Measurements from ENCODE around the gene FUCA1. TPM values are rescaled to one million over a fixed set of nuclear protein-coding genes. Genes with fewer than 3 reads are reported as not detected.

The FUCA1 gene
- total RNA-seq (2021; ENCODE audit: unreplicated experiment), result 14.3 TPM
- polyA plus RNA-seq (2012; ENCODE audit: insufficient read length), result 9.8 TPM
- percentile 43 among the genes with signal in this experiment for Bru-seq, nascent RNA
- percentile 45 among the genes with signal in this experiment for BruChase-seq, experiment 1, labeled RNA remaining after a 2-hour chase
- BruChase-seq, experiment 2, labeled RNA remaining after a 6-hour chase, result percentile 53 among the genes with signal in this experiment
- long read RNA-seq, transcript FUCA1-201 (8 exons, 2,047 nt), result major isoform, 50 of 62 reads
- long read RNA-seq, partial matches to known transcripts, result 1 of 62 reads
- long read RNA-seq, other reads (novel, unspliced or antisense), result 11 of 62 reads

DNA sequence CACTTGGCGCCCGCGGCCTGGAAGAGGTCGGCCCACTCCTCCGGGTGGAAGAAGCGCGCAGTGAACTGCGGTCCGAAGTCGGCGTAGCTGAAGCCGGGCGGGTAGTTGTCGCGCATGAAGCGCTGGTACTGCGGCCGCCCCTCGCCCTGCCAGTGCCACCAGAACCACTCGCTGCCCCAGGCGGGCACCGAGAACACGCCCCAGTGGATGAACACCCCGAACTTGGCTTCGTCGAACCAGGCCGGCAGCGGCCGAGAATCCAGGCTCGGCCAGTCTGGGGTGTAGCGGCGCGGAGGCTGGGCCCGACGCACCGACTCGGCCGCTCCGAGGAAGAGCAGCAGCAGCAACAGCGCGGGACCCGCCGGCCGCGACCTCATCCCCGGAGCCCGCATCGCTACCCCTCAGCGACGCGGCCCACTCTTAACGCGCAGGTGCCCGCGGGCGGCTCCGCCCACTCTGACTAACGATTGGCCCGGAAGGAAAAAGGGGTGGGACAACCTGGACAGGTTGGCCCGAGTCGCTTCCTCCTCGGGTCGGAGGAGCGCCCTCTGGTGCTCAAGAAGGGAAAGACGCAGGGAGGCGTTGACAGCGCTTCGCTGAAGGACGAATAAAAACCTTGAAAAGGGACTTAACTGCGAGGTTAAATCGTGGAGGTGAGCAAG is at the start of gene FUCA1:
FUCA1 (minus strand) TSS at position 396 of the 662 bp plus-strand sequence; CDS start at position 392, 4 bp downstream.
- peaks cover 11% of the 10 kb centered on the region; the same call in 1 of the 2 replicates for H3K4me1 ChIP-seq (ENCODE audit: control insufficient read depth, insufficient read depth, low read length)
- ChIA-PET CTCF (interaction anchor here (1.2 kb wide), 1 partner anchor 49 kb away, joined by 4 read pairs; no protein-coding TSS in a partner anchor), POLR2A (no interaction called here)
- intact Hi-C loops (cut with micrococcal nuclease; ENCODE audit: unreplicated experiment), result no loop called here
- TF ChIP-seq, protein P1, sequence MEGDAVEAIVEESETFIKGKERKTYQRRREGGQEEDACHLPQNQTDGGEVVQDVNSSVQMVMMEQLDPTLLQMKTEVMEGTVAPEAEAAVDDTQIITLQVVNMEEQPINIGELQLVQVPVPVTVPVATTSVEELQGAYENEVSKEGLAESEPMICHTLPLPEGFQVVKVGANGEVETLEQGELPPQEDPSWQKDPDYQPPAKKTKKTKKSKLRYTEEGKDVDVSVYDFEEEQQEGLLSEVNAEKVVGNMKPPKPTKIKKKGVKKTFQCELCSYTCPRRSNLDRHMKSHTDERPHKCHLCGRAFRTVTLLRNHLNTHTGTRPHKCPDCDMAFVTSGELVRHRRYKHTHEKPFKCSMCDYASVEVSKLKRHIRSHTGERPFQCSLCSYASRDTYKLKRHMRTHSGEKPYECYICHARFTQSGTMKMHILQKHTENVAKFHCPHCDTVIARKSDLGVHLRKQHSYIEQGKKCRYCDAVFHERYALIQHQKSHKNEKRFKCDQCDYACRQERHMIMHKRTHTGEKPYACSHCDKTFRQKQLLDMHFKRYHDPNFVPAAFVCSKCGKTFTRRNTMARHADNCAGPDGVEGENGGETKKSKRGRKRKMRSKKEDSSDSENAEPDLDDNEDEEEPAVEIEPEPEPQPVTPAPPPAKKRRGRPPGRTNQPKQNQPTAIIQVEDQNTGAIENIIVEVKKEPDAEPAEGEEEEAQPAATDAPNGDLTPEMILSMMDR (IDR thresholded peaks at IDR 0.05), result peak; percentile 97
- TF ChIP-seq TCF7L2 (IDR thresholded peaks at IDR 0.05; ENCODE audit: low read depth, low read length), result no peak
- peak; percentile 97 for ATAC-seq
- DNase-seq (ENCODE audit: low read depth, low spot score), result peak; percentile 82
- no peaks in the 10 kb centered on the region for H3K27me3 ChIP-seq (ENCODE audit: control insufficient read depth, insufficient read depth, low read length)
- peak within 1 kb of the TSS; percentile 66 to 71 for H3K4me3 ChIP-seq (ENCODE audit: low read depth in 2 of 2, low read length in 2 of 2)
- no peaks in the 10 kb centered on the region for H3K36me3 ChIP-seq (ENCODE audit: control insufficient read depth, insufficient read depth, low read length)
- H3K9me3 ChIP-seq (ENCODE audit: control insufficient read depth, insufficient read depth, low read depth, low read length), result no peaks in the 10 kb centered on the region
- no TSS peak for BruUV-seq (replicated peaks)
- in situ Hi-C loops (cut with HindIII; ENCODE audit: low pct_unique_long_range_greater_than_20kb, low sequenced_read_pairs), result no loop called here
- H3K27ac ChIP-seq (ENCODE audit: low read length), result peak within 1 kb of the TSS; percentile 48

DNA sequence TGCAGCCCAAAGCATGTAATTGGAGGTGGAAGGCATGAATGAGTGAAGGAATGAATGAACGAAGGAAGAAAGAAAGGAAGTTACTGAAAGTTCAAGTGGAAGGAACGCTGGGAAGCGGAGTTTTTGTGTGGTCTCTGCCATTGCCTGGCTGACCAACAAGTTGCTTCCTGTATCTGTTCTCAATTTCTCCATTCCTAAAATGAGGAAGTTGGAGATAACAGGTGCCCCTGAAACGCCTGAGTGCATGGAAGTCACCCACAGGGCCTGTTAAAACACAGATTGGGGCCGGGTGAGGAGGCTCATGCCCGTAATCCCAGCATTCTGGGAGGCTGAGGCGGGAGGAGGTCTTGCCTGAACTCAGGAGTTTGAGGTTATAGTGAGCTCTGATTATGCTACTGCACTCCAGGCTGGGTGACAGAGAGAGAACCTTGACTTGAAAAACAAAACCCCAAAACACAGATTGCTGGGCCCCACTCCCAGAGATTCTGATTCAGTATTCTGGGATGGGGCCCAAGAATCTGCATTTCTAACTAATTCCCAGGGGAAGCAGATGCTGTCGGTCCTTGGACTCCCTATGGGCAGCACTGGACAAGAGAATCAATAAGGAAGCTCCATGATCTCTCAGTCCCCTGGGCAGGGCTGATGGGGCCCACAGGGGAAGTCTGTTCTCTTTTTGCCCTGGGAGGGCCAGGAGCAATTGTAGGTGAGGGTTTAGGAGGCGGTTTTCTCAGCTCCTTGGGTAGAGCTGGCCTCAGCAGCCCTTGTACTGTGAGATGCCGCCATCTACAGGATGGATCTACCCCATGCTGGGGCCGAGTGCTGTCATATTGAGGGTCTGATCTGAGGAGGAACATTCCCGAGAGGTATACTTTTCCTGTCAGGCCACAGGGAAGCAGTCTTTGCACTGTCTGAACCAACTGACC is 48.4 kb upstream of the FUCA1 start:
- BruUV-seq (replicated peaks), result no TSS peak
- POLR2A ChIA-PET, result interaction anchor here (0.5 kb wide), 1 partner anchor 88 kb away, joined by 3 read pairs; no protein-coding TSS in a partner anchor
- Histone ChIP-seq H3K27me3 (ENCODE audit: control insufficient read depth, insufficient read depth, low read length) (no peaks in the 10 kb centered on the region), H3K9me3 (ENCODE audit: control insufficient read depth, insufficient read depth, low read depth, low read length) (no peaks in the 10 kb centered on the region), H3K36me3 (ENCODE audit: control insufficient read depth, insufficient read depth, low read length) (no peaks in the 10 kb centered on the region), H3K27ac (ENCODE audit: low read length) (no peak overlapping the region), H3K4me1 (ENCODE audit: control insufficient read depth, insufficient read depth, low read length) (no peaks in the 10 kb centered on the region), H3K4me3 (ENCODE audit: low read depth in 2 of 2, low read length in 2 of 2) (no peak overlapping the region)
- intact Hi-C loops (cut with micrococcal nuclease; ENCODE audit: unreplicated experiment), result loop anchor here (10.0 kb wide), 1 partner anchor 102 kb away; no protein-coding TSS in a partner anchor
- peak; percentile 51 for DNase-seq (ENCODE audit: low read depth, low spot score)
- TF ChIP-seq TCF7L2 (IDR thresholded peaks at IDR 0.05; ENCODE audit: low read depth, low read length) (no peak), POLR2AphosphoS5 (IDR thresholded peaks at IDR 0.05; ENCODE audit: low read depth, low read length) (no peak)
- TF ChIP-seq, protein P2, sequence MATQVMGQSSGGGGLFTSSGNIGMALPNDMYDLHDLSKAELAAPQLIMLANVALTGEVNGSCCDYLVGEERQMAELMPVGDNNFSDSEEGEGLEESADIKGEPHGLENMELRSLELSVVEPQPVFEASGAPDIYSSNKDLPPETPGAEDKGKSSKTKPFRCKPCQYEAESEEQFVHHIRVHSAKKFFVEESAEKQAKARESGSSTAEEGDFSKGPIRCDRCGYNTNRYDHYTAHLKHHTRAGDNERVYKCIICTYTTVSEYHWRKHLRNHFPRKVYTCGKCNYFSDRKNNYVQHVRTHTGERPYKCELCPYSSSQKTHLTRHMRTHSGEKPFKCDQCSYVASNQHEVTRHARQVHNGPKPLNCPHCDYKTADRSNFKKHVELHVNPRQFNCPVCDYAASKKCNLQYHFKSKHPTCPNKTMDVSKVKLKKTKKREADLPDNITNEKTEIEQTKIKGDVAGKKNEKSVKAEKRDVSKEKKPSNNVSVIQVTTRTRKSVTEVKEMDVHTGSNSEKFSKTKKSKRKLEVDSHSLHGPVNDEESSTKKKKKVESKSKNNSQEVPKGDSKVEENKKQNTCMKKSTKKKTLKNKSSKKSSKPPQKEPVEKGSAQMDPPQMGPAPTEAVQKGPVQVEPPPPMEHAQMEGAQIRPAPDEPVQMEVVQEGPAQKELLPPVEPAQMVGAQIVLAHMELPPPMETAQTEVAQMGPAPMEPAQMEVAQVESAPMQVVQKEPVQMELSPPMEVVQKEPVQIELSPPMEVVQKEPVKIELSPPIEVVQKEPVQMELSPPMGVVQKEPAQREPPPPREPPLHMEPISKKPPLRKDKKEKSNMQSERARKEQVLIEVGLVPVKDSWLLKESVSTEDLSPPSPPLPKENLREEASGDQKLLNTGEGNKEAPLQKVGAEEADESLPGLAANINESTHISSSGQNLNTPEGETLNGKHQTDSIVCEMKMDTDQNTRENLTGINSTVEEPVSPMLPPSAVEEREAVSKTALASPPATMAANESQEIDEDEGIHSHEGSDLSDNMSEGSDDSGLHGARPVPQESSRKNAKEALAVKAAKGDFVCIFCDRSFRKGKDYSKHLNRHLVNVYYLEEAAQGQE (IDR thresholded peaks at IDR 0.05; ENCODE audit: insufficient read depth in 1 of 2, low read depth in 2 of 2, low read length in 1 of 2), result no peak
- TF ChIP-seq, protein P1 (IDR thresholded peaks at IDR 0.05), result peak; percentile 85
- peak; percentile 97 for ATAC-seq
- CTCF ChIA-PET, result interaction anchor here (0.5 to 1.7 kb wide), 11 partner anchors 9 to 165 kb away, joined by 3 to 9 read pairs (median 4); partner anchors contain the start of genes FUCA1 and LYPLA2
- in situ Hi-C loops (cut with HindIII; ENCODE audit: low pct_unique_long_range_greater_than_20kb, low sequenced_read_pairs), result no loop called here
